H9 (cell line): Measurements from ENCODE around the gene TTC39A. TPM values are rescaled to one million over a fixed set of nuclear protein-coding genes. Genes with fewer than 3 reads are reported as not detected.

Experiments
- DNase-seq: peaks from one replicate; pipeline ENCODE4 v3.0.0-alpha.2; 2017
- H2AFZ ChIP-seq: one replicate; pipeline ENCODE4 v1.6.1; 2013; ENCODE audit warnings: mild to moderate bottlenecking, low read length, control low read depth, moderate library complexity
- H2AK5ac ChIP-seq: 2 replicates; pipeline ENCODE4 v1.6.1; 2013; ENCODE audit warnings: low read length, control low read depth, mixed read lengths; ENCODE audit not compliant: insufficient read length
- H2BK120ac ChIP-seq: one replicate; pipeline ENCODE4 v1.6.1; 2013; ENCODE audit warnings: low read depth, mild to moderate bottlenecking, low read length, control low read depth, inconsistent platforms; ENCODE audit not compliant: poor library complexity, severe bottlenecking
- H2BK12ac ChIP-seq: 2 replicates; pipeline ENCODE4 v1.6.1; 2013; ENCODE audit warnings: low read length, control low read depth, mixed read lengths, low read depth; ENCODE audit not compliant: insufficient read length
- H2BK15ac ChIP-seq: 2 replicates; pipeline ENCODE4 v1.6.1; 2013; ENCODE audit warnings: low read depth, low read length, control low read depth
- H2BK20ac ChIP-seq: one replicate; pipeline ENCODE4 v1.6.1; 2013; ENCODE audit warnings: low read depth, mild to moderate bottlenecking, low read length, control low read depth, inconsistent platforms; ENCODE audit not compliant: poor library complexity, severe bottlenecking
- H2BK5ac ChIP-seq: 2 replicates; pipeline ENCODE4 v1.6.1; 2013; ENCODE audit warnings: low read length, control low read depth, mixed read lengths; ENCODE audit not compliant: insufficient read length
- H3K14ac ChIP-seq: 2 replicates; pipeline ENCODE4 v1.6.1; 2013; ENCODE audit warnings: low read length, control low read depth; ENCODE audit not compliant: insufficient read depth
- H3K18ac ChIP-seq: 2 replicates; pipeline ENCODE4 v1.6.1; 2013; ENCODE audit warnings: low read depth, mild to moderate bottlenecking, mixed read lengths, low read length, control low read depth; ENCODE audit not compliant: insufficient read length
- H3K23ac ChIP-seq: 2 replicates; pipeline ENCODE4 v1.6.1; 2013; ENCODE audit warnings: low read length, control low read depth, mixed read lengths, low read depth; ENCODE audit not compliant: insufficient read length
- H3K23me2 ChIP-seq: 2 replicates; pipeline ENCODE4 v1.6.1; 2013; ENCODE audit warnings: low read depth, mild to moderate bottlenecking, mixed read lengths, low read length, control low read depth; ENCODE audit not compliant: insufficient read length, poor library complexity, severe bottlenecking
- H3K27ac ChIP-seq: 2 replicates; pipeline ENCODE4 v1.5.1; 2013; ENCODE audit warnings: low read length, control low read depth, mixed read lengths, low read depth; ENCODE audit not compliant: insufficient read length
- H3K27me3 ChIP-seq: 2 replicates; pipeline ENCODE4 v1.6.1; 2013; ENCODE audit warnings: low read length, control low read depth, inconsistent platforms; ENCODE audit not compliant: insufficient read depth
- H3K4ac ChIP-seq: 2 replicates; pipeline ENCODE4 v1.6.1; 2013; ENCODE audit warnings: low read depth, mild to moderate bottlenecking, control low read depth, inconsistent platforms, low read length, moderate library complexity
- H3K4me1 ChIP-seq: 2 replicates; pipeline ENCODE4 v1.6.1; 2013; ENCODE audit warnings: low read length, control low read depth, inconsistent platforms; ENCODE audit not compliant: insufficient read depth
- H3K4me2 ChIP-seq: 2 replicates; pipeline ENCODE4 v1.6.1; 2013; ENCODE audit warnings: low read length, control low read depth, mixed read lengths; ENCODE audit not compliant: insufficient read length, insufficient read depth
- H3K56ac ChIP-seq: 2 replicates; pipeline ENCODE4 v1.6.1; 2013; ENCODE audit warnings: low read depth, mild to moderate bottlenecking, mixed read lengths, low read length, control low read depth; ENCODE audit not compliant: insufficient read length
- H3K79me1 ChIP-seq: 2 replicates; pipeline ENCODE4 v1.6.1; 2013; ENCODE audit warnings: low read depth, mild to moderate bottlenecking, moderate library complexity, low read length, control low read depth, inconsistent platforms; ENCODE audit not compliant: insufficient read depth, poor library complexity, severe bottlenecking
- H3K79me2 ChIP-seq: 2 replicates; pipeline ENCODE4 v1.6.1; 2013; ENCODE audit warnings: low read length, control low read depth, inconsistent platforms; ENCODE audit not compliant: insufficient read depth
- H3K9ac ChIP-seq: 2 replicates; pipeline ENCODE4 v1.6.1; 2013; ENCODE audit warnings: low read length, control low read depth, mixed read lengths; ENCODE audit not compliant: insufficient read length; ENCODE audit errors: extremely low read depth
- H3K9me3 ChIP-seq: one replicate; pipeline ENCODE4 v1.6.1; 2013; ENCODE audit warnings: low read depth, low read length, inconsistent platforms; ENCODE audit not compliant: control insufficient read depth
- H3T11ph ChIP-seq: one replicate; pipeline ENCODE4 v1.6.1; 2013; ENCODE audit warnings: mild to moderate bottlenecking, low read length, control low read depth, inconsistent platforms
- H4K20me1 ChIP-seq: one replicate; pipeline ENCODE4 v1.6.1; 2013; ENCODE audit not compliant: control insufficient read depth, insufficient read length, insufficient read depth
- H4K5ac ChIP-seq: 2 replicates; pipeline ENCODE4 v1.6.1; 2013; ENCODE audit warnings: low read depth, mild to moderate bottlenecking, mixed read lengths, low read length, control low read depth; ENCODE audit not compliant: insufficient read length
- H4K8ac ChIP-seq: replicated peaks from 2 replicates; pipeline ENCODE4 v1.6.1; 2013; ENCODE audit warnings: low read length, control low read depth, mixed read lengths, low read depth; ENCODE audit not compliant: insufficient read length
- H4K91ac ChIP-seq: 2 replicates; pipeline ENCODE4 v1.6.1; 2013; ENCODE audit warnings: low read depth, mild to moderate bottlenecking, moderate library complexity, mixed read lengths, low read length, control low read depth; ENCODE audit not compliant: insufficient read length
- H3K27ac Mint-ChIP-seq, 3 experiments: 2 replicates in 2 of 3; 3 replicates in 1 of 3; pipeline ENCODE4 v1.8.0; 2020 to 2021; ENCODE audit warnings: mixed read lengths in 3 of 3, mild to moderate bottlenecking in 1 of 3, moderate library complexity in 1 of 3
- H3K27me3 Mint-ChIP-seq: 2 replicates; pipeline ENCODE4 v1.8.0; 2021; ENCODE audit warnings: low read depth, mild to moderate bottlenecking, moderate library complexity, mixed read lengths
- H3K36me3 Mint-ChIP-seq, 3 experiments: 2 replicates in 2 of 3; 3 replicates in 1 of 3; pipeline ENCODE4 v1.8.0; 2020 to 2021; ENCODE audit warnings: low read depth in 3 of 3, mixed read lengths in 3 of 3; ENCODE audit not compliant: insufficient read depth in 1 of 3
- H3K4me1 Mint-ChIP-seq, 2 experiments: 2 replicates each; pipeline ENCODE4 v1.8.0; 2020; ENCODE audit warnings: mixed read lengths in 2 of 2
- H3K4me3 Mint-ChIP-seq, 2 experiments: 2 replicates in 1 of 2; 3 replicates in 1 of 2; pipeline ENCODE4 v1.8.0; 2020 to 2021; ENCODE audit warnings: mild to moderate bottlenecking in 2 of 2, mixed read lengths in 2 of 2, moderate library complexity in 1 of 2
- H3K9me3 Mint-ChIP-seq, 2 experiments: 2 replicates in 1 of 2; 3 replicates in 1 of 2; pipeline ENCODE4 v1.8.0; 2020; ENCODE audit warnings: mild to moderate bottlenecking in 2 of 2, mixed read lengths in 2 of 2, moderate library complexity in 1 of 2
- WGBS: extraction: QIAGEN DNeasy Blood & Tissue Kit; methylation state at CpG from one replicate; pipeline ENCODE4 v1.1.7; 2013; ENCODE audit warnings: missing lambda C conversion rate, low lambda C conversion rate, mixed read lengths; ENCODE audit not compliant: insufficient read length; ENCODE audit errors: extremely low coverage; 5-methylcytosine and 5-hydroxymethylcytosine counted together
- total RNA-seq: library from RNA; stranded (reverse); gene quantifications from 2 replicates; pipeline ENCODE4 v1.2.1, GENCODE V29; 2021
- TF ChIP-seq, protein P1 (sequence below): fragments of 200-600 bp; sonication (generic); conservative IDR thresholded peaks from 3 replicates; pipeline ENCODE4 v1.8.0; 2021; ENCODE audit warnings: antibody characterized with exemption, mild to moderate bottlenecking

Gene TTC39A
- total RNA-seq, 1 experiment from 2014 or later: 7.7 TPM

DNA sequence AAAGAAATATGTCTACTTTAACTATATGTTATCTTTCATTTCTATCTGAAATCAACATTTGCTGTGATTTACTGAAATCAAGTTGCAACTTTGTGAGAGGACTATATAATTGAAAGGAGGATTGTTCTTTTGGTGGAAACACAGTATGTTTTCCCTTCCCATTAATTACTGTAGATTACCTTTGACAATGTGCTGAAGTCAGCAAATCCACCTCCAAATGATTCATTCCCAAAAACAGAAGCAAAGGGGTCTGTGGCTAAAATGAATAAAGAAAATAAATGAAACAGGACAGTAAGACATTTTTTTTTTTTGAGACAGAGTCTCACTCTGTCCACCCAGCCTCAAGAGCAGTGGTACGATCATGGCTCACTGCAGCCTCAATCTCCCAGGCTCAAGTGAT, 35.4 kb upstream of the TTC39A start:
- Histone ChIP-seq H3K27ac (no peak overlapping the region), H3K9ac (no peak overlapping the region), H3K23ac (no peak overlapping the region), H4K8ac (no peak overlapping the region), H3K4ac (no peak overlapping the region), H2AFZ (no peak overlapping the region), H2BK5ac (no peak overlapping the region), H2AK5ac (no peak overlapping the region), H4K20me1 (no peaks in the 10 kb centered on the region), H3K79me1 (no peaks in the 10 kb centered on the region), H3T11ph (no peak overlapping the region), H2BK15ac (no peak overlapping the region), H3K56ac (no peak overlapping the region), H3K14ac (no peak overlapping the region), H3K79me2 (no peaks in the 10 kb centered on the region), H3K18ac (no peak overlapping the region), H4K91ac (no peak overlapping the region), H3K27me3 (no peaks in the 10 kb centered on the region), H4K5ac (no peak overlapping the region), H3K9me3 (no peaks in the 10 kb centered on the region), H3K4me1 (no peaks in the 10 kb centered on the region), H3K23me2 (no peaks in the 10 kb centered on the region), H2BK12ac (no peak overlapping the region), H3K4me2 (no peak overlapping the region), H2BK120ac (no peak overlapping the region), H2BK20ac (no peak overlapping the region)
- DNase-seq: no peak
- Mint-ChIP-seq H3K4me3 (no peak overlapping the region), H3K4me1 (no peaks in the 10 kb centered on the region), H3K36me3 (peaks cover 6 to 21% (median 14%) of the 10 kb centered on the region in 3 experiments), H3K27me3 (no peaks in the 10 kb centered on the region), H3K9me3 (no peaks in the 10 kb centered on the region), H3K27ac (no peak overlapping the region)
- no CpG with 5 or more reads among the region's 1 CpG for whole genome bisulfite sequencing
- TF ChIP-seq, protein P1, sequence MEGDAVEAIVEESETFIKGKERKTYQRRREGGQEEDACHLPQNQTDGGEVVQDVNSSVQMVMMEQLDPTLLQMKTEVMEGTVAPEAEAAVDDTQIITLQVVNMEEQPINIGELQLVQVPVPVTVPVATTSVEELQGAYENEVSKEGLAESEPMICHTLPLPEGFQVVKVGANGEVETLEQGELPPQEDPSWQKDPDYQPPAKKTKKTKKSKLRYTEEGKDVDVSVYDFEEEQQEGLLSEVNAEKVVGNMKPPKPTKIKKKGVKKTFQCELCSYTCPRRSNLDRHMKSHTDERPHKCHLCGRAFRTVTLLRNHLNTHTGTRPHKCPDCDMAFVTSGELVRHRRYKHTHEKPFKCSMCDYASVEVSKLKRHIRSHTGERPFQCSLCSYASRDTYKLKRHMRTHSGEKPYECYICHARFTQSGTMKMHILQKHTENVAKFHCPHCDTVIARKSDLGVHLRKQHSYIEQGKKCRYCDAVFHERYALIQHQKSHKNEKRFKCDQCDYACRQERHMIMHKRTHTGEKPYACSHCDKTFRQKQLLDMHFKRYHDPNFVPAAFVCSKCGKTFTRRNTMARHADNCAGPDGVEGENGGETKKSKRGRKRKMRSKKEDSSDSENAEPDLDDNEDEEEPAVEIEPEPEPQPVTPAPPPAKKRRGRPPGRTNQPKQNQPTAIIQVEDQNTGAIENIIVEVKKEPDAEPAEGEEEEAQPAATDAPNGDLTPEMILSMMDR: no peak
